ENCODE measurements around the gene POLR3B. TPM values are rescaled to one million over a fixed set of nuclear protein-coding genes. Genes with fewer than 3 reads are reported as not detected.

The POLR3B gene
- total and polyA plus RNA-seq, 2 of the 13 experiments (the other 11 are each of a cell fraction or from before 2014, with no cell fraction given) = 4.8 to 13.1 TPM

DNA sequence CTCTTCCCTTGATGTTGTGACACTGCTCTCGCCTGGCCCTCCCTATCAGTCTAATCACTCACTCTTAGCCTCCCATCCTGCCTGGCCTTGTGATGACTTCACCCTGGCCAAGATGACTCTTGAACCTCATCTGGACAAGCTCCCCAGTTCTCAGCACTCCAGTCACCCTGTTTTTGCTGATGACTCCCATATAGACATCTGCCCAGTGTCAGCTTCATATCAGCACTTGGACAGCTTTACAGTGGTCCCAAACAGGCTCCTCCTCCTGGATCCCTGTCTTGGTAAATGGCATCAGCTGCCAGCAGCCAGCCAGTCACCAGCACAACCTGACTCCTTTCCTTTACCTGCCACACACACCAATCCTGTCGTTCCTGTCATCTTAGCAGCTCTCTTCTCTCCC is 104.2 kb downstream of the POLR3B start (continued):
- no peak for TF ChIP-seq HNF4A (CRISPR knock-in tag; IDR thresholded peaks at IDR 0.05)
- TF ChIP-seq, protein P1, sequence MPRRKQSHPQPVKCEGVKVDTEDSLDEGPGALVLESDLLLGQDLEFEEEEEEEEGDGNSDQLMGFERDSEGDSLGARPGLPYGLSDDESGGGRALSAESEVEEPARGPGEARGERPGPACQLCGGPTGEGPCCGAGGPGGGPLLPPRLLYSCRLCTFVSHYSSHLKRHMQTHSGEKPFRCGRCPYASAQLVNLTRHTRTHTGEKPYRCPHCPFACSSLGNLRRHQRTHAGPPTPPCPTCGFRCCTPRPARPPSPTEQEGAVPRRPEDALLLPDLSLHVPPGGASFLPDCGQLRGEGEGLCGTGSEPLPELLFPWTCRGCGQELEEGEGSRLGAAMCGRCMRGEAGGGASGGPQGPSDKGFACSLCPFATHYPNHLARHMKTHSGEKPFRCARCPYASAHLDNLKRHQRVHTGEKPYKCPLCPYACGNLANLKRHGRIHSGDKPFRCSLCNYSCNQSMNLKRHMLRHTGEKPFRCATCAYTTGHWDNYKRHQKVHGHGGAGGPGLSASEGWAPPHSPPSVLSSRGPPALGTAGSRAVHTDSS (CRISPR knock-in tag; conservative IDR thresholded peaks at IDR 0.05) = no peak
- no peak for TF ChIP-seq ZBTB20 (CRISPR knock-in tag; IDR thresholded peaks at IDR 0.05; ENCODE audit: borderline replicate concordance, low read depth)
- TF ChIP-seq CCDC6 (CRISPR knock-in tag; IDR thresholded peaks at IDR 0.05) = no peak
- TF ChIP-seq ZNF704 (CRISPR knock-in tag; IDR thresholded peaks at IDR 0.05; ENCODE audit: borderline replicate concordance) = no peak
- TF ChIP-seq ZNF564 (CRISPR knock-in tag; IDR thresholded peaks at IDR 0.05) = no peak
- TF ChIP-seq NRL (CRISPR knock-in tag; IDR thresholded peaks at IDR 0.05; ENCODE audit: borderline replicate concordance) = no peak
- TF ChIP-seq RCOR2 (CRISPR knock-in tag; IDR thresholded peaks at IDR 0.05) = no peak
- TF ChIP-seq, protein P2, sequence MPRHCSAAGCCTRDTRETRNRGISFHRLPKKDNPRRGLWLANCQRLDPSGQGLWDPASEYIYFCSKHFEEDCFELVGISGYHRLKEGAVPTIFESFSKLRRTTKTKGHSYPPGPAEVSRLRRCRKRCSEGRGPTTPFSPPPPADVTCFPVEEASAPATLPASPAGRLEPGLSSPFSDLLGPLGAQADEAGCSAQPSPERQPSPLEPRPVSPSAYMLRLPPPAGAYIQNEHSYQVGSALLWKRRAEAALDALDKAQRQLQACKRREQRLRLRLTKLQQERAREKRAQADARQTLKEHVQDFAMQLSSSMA (CRISPR knock-in tag; IDR thresholded peaks at IDR 0.05) = no peak
- TF ChIP-seq CEBPZ (IDR thresholded peaks at IDR 0.05; ENCODE audit: low read length) = no peak
- TF ChIP-seq ZNF44 (CRISPR knock-in tag; IDR thresholded peaks at IDR 0.05) = no peak
- TF ChIP-seq ZNF569 (CRISPR knock-in tag; IDR thresholded peaks at IDR 0.05; ENCODE audit: borderline replicate concordance) = no peak
- TF ChIP-seq ATF7-NPFF (CRISPR knock-in tag; IDR thresholded peaks at IDR 0.05; ENCODE audit: low read depth) = no peak
- TF ChIP-seq, protein P3, sequence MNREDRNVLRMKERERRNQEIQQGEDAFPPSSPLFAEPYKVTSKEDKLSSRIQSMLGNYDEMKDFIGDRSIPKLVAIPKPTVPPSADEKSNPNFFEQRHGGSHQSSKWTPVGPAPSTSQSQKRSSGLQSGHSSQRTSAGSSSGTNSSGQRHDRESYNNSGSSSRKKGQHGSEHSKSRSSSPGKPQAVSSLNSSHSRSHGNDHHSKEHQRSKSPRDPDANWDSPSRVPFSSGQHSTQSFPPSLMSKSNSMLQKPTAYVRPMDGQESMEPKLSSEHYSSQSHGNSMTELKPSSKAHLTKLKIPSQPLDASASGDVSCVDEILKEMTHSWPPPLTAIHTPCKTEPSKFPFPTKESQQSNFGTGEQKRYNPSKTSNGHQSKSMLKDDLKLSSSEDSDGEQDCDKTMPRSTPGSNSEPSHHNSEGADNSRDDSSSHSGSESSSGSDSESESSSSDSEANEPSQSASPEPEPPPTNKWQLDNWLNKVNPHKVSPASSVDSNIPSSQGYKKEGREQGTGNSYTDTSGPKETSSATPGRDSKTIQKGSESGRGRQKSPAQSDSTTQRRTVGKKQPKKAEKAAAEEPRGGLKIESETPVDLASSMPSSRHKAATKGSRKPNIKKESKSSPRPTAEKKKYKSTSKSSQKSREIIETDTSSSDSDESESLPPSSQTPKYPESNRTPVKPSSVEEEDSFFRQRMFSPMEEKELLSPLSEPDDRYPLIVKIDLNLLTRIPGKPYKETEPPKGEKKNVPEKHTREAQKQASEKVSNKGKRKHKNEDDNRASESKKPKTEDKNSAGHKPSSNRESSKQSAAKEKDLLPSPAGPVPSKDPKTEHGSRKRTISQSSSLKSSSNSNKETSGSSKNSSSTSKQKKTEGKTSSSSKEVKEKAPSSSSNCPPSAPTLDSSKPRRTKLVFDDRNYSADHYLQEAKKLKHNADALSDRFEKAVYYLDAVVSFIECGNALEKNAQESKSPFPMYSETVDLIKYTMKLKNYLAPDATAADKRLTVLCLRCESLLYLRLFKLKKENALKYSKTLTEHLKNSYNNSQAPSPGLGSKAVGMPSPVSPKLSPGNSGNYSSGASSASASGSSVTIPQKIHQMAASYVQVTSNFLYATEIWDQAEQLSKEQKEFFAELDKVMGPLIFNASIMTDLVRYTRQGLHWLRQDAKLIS (CRISPR knock-in tag; IDR thresholded peaks at IDR 0.05) = no peak
